ENCODE results near the gene DPYSL5.

- no peak for TF ChIP-seq POLR2A (IDR thresholded peaks at IDR 0.05; ENCODE audit: low read depth, low read length)
- TF ChIP-seq TAF1 (IDR thresholded peaks at IDR 0.05; ENCODE audit: borderline replicate concordance, low read depth, low read length) = no peak
- TF ChIP-seq POLR2AphosphoS5 (IDR thresholded peaks at IDR 0.05; ENCODE audit: low read depth, low read length) = no peak
These were observed 123.1 kb downstream of the DPYSL5 start for GRCh38 chr2:26970928-26971627.
